Germinal center (tissue), 1 donor: ENCODE data around the gene AGAP1.

Experiments used
- DNase-seq: peaks from one replicate; pipeline ENCODE4 v3.0.0; 2012; ENCODE audit warnings: mixed read lengths, low spot score

The AGAP1 gene

DNA sequence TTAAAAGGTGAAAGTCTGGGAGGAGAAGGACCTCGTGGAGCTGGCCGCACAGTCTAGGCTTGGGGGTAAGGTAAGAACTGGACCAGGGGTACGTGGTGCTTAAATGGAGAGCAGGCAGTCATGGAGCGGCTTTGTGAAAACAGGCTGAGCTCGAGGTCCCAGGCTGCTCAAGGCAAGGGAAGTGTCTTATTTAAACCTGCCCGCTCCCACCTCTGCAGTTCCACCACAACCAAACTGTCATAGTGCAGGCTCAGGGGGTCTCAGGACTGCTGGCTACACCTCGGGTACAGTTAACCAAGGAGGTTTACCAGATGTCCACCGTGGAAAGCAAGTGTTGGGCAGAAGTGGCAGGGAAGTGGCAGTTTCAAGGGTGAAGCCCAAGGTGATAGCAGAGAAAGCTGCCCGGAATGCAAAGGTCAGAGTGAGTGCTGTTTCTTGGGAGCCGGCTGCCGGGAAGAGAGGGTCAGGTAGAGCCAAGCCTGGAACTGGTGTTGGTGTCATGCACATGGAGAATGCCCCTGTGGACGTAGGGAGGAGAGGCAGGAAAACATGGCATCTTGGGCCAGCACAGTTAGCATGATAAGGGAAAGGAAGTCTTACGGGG, 471.0 kb downstream of the AGAP1 start:
- DNase-seq = no peak

DNA sequence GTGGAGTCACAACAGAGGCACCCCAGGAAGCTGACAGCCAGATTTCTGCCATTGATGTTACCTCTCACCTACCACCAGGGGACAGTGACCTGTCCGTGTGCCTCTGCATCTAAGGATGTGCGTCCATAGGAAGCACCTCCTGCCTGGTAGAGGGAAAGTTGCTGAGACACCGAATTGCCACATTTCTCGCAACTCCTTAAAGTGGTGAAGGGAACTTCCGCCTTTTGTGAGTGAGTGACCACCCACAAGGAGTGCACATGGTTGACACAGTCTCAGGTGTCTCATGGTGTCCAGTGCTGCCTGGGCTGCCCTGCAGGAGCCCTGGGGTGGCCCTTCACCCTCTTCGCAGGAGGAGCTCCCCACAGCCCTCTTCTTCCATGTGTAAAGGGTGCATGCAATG, 472.6 kb downstream of the AGAP1 start:
- no peak for DNase-seq

DNA sequence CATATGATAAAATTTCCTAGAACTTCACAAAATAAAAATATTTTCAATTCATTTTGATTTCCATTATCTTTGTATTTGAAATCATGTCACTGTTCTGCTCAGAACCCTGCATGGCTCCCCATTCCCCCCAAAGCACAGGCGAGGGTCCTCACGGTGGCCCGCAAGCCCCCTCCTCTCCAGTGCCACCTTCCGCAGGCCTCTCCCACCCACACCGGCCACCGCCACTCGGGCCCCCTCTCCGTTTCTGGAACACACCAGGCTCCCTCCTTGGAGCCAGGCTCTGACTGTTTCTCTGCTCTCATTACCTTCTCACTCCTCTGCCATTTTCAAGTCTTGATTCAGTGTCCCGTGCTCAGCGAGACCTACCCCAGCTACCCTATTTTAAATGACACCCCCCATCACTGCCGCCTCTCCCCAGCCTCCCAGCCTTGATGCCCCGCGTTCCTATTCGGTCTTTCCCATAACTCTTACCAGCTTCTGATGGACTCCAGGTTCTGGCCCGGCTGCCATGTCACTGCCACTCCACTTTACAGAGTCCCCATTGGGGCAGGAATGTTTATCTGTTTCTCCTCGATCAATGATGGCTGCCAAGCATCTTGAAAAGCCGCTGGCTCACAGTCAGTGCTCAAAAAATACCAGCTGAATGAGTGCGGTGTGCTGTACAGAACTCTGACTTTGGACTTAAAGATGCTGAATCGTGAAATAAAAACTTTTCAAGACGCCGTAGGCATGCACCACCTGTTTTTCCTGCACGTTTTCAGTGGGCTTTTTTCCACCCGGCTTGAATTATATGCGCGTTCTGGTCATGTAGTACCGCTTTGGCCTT, 473.3 kb downstream of the AGAP1 start:
- DNase-seq = no peak

DNA sequence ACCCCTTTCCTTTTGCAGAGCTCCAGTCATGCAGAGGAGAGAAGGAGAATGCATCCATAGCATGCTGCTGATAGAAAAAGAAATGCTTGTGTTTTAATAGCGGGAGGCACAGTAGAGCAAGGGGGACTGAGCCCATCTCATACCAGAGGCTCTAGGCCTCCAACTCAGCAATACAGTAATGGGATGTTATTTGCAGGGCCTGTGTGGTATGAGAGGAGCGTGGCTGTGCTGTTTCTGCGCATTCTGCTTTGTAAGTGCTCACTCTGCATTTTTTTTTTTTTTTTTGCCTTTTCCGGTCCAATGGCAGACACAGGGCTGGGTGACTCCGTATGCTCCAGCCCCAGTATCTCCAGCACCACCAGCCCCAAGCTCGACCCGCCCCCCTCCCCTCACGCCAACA, 474.3 kb downstream of the AGAP1 start:
- no peak for DNase-seq

DNA sequence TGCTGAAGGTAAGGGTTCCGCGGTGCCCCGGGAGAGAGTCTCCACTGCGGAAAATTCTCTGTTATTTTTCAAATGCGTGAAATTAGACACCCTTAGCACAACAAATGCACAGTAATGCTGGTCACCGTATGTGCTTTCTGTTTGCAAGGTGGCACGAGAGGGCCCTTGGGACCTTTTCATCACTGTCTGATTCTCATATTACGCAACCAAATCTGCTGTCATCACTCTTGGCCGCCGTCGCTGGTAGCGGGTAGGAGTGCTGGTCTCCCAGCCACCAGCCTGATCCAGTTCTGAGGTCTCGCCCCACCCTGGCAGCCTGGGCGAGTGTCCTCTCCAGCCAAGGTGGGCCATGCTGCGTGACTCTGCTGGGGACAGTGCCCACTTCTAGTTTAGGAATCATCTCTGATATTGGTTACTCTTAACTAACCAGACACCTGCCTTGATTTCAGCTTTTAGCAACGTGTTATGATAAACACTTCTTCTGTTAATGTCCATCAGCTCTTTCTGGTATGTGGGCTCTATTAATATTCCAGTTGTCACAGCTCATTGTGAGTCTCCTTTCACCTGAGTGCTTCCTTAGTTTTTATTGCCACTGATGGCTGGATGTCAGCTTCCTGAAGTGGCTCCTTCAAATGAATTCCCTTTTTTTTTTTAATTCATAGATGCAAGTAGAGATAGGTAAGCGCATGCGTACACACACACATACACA, 474.9 kb downstream of the AGAP1 start:
- DNase-seq = no peak

DNA sequence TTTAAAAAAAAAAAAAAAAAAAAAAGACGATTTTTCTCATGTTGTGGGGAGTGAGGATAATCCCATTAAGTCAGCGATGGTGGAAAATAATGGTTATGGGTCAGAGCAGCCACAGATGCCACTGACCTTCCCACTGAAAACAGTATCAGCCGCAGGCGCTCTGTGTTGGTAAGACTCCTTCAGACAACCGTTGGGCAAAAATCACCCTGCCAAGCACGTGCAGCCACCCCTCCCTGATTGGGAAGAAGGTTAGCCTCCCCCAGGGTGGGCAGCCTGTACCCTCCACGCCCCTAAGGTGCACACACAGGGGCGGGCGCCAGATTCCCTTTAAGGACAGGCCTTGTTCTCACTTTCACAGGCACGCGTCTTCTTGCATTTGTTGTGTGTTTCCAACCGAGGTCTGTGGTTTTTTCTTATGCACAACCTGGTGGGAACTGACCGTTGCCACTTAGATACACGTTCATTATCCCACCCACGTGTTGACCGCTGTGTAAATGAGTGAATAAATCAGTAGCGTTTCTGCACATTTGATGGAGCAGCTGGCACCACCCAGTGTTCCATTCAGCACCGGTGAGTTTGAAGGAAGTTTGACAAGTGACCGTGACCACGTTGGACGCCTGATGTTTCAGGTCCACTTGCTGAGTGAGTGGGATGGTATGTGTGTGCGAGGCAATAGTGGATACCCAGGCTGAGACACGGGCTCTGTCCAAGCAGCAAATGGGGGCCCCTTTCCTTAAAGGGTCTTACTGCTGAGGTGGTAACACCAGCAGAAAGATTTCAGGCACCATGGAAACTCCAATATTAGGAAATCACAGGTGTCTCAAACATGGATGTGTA, 476.6 kb downstream of the AGAP1 start:
- DNase-seq = no peak

DNA sequence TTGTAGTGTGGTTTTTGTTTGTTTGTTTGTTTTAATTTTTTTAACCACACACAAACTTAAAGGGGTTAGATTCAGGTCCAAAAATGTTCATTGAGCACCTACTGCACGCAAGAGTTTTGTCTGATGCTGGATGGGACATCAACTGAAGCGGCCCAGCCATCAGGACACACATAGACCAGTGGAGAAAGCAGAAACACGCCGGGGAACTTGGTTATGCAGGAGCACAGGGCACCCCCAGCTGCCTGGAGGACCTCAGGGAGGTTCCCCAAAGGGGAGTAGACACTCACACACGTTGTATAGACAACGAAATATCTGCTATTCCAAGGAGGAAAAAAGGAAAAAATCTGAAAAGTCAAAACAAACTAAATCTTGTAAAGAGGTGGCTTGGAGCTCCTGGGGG, 482.7 kb downstream of the AGAP1 start:
- DNase-seq = no peak

DNA sequence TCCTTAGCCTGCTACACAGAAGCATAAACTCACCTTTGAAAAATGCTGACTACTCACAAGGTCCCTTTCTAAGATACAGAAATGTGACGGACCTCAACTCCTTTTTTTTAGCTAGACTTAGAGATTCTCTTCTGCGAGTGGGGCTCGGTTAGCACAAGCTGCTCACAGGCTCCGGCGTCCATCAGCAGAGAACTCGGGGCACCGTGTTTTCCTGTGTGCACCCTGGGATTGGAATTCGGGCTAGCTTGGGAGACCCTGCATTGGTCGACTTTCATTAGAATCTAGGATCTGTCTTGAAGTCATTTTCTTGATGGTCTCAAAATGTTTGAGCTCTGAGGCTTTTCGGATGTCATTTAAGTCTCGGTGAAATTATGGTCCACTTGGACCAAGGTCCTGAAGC, 483.1 kb downstream of the AGAP1 start:
- DNase-seq = no peak

DNA sequence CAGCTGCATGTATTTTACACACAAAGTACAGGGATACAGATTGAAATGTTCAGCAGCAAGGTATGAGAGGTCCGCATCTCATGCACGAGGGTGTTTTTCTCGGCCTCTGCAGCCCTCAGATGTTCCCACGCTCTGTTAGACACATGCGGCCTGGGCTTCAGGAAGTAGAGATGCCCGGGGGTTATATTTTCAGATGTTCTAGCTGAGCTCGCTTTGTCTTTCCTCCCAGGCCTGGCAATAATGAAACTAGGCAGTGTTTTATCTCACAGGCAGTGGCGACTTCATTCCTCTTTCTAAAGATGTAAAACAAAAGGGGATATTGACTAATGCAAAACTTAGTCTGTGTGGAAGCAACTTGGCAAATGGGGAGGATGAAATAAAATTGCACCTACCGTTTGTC, 483.6 kb downstream of the AGAP1 start:
- DNase-seq = no peak

DNA sequence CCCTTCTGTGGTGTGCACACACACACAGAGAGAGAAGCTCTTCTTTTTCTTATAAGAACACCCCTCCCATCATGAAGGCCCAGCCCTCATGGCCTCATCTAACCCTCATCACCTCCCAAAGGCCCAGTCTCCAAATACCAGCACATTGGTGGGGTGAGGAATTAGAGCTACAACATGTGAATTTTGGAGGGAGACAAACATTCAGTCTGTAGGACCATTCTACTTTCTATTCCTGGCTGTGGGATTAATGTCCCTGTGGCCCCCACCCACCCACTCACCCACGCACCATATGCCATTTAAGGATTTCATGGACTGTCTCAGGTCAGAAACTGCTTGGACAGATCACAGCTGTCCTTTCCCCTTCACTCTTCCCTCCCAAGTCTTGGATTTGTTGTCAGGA, 484.2 kb downstream of the AGAP1 start:
- no peak for DNase-seq

DNA sequence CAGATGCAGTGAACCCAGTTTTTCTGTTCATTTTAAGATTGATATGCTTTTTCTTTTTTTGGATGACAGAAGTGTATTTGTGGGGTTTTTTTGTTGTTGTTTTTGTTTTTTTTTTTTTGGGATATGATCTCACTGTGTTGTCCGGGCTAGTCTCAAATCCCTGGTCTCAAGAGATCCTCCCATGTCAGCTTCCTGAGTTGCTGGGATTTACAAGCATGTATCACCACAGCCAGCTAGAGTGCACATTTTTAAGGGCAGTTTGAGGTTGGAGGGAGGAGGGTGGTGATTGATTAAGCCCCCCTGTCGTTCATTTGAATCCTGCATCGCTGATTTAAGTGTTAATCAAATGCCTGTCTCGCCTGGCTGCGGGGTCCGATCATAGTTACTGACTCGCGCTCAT, 485.2 kb downstream of the AGAP1 start:
- DNase-seq = no peak

DNA sequence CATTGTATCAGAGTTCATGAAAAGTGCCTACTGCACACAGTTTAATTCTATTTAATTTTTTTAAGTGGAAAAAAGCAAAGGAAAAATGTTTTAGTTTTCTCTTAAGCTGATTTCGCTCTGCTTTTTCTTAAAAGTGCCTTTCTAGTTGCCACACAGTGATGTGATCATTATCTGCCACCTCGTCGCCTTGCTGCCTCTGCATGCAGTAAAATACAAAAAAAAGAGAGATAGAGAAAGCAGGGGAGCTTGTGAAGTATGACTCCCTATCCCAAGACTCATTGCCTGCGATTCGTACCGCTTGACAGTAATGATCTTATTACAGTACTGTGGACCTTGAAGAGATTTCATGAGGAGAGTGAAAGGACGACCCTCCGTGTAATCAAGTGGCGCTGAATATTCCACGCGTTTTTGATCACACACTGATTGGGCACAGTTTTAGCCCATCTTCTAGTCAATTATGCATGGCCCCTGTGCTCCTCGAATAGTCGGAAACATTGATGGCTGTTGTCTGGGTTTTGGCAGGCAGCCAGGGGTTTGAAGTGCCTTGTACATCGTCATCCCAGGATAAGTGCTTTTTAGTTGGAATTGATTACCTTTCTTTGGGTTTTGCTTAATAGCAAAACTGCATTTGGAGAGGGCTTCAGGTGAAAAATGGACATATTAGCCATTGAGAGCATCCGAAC, 486.1 kb downstream of the AGAP1 start:
- DNase-seq = no peak

DNA sequence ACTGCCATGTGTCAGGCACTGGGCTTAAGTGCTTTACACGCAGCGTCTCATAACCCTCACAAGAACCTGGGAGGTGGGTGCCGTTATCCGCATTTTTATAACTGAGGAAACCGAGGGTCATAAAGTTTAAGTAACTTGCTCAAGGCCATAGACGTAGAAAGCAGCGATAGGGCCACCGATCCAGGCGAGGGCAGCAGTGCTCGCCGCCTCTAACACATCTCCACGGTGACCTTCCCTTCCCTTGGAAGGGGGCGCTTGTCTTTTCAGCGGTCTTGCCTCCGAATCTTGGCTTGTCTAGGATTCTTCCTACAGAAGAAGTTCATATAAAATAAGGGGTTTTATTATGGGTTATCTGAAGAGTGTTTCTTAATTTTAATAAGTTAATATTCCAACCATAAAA, 487.8 kb downstream of the AGAP1 start:
- no peak for DNase-seq

DNA sequence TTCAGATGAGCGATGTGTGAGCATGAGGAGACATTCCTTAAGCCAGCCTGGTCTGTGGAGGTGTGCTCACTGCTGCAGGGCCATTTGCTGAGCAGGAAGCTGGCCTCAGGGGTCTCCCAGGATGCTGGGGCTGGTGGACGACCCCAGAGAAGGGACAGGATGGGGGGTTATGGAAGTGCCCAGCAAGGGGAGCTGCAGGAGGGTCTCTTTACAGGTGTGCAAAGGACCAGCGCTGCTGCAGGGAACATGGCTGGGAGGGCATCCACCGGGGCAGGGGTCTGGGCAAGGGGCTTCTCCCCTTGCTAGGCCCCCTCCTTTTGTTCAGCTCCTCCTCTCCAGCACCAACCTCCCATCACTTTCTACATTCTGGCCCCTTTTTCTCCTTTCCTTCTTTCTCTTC, 489.2 kb downstream of the AGAP1 start:
- DNase-seq = no peak

DNA sequence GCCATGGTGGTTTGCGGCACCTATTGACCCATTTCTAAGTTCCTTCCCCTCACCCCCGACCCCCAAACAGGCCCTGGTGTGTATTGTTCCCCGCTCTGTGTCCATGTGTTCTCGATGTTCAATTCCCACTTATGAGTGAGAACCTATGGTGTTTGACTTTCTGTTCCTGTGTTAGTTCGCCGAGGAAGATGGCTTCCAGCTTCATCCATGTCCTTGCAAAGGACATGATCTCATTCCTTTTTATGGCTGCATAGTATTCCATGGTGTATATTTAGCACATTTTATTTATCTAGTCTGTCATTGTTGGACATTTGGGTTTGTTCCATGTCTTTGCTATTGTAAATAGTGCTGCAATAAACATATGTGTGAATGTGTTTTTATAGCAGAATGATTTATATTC, 490.7 kb downstream of the AGAP1 start:
- no peak for DNase-seq

DNA sequence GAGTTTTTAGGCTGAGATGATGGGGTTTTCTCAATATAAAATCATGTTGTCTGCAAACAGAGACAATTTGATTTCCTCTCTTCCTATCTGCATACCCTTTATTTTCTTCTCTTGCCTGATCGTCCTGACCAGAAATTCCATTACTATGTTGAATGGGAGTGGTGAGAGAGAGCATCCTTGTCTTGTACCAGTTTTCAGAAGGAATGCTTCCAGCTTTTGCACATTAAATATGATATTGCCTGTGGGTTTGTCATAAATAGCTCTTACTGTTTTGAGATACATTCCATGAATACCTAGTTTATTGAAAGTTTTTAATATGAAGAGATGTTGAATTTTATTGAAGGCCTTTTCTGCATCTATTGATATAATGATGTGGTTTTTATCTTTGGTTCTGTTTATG, 492.5 kb downstream of the AGAP1 start:
- no peak for DNase-seq

DNA sequence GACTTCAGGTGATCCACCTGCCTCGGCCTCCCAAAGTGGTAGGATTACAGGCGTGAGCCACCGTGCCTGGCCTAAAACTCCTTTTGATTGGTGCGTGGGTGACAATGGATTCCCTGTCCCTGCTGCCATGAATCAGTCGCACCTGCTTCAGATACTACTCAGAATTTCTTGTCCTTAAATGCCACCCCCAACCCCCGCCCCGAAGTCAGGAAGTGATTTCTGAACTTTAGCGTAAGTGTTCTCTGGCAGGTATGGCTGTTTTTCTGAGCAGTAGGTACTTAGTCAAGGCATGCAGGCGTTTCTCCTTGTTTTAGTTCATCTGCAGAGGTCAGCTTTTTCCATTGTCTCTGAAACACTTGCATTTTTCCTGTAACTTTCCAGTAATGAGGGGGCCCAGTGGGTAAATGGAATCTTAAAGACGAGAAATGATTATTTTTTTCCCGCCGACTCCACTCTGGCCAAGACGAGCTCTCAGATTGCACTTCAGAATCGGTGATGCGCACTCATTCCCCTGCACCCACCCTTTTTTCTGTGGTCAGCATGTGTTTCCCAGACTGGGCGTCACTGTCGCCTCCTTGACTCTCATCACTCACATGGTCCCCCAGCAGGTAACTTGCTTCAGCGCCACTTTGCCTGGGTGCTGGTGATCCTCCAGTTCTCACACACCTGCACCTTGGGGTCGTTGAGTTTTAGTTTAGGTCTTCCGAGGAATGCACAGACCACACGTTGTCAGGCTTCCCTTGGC, 494.6 kb downstream of the AGAP1 start:
- no peak for DNase-seq

DNA sequence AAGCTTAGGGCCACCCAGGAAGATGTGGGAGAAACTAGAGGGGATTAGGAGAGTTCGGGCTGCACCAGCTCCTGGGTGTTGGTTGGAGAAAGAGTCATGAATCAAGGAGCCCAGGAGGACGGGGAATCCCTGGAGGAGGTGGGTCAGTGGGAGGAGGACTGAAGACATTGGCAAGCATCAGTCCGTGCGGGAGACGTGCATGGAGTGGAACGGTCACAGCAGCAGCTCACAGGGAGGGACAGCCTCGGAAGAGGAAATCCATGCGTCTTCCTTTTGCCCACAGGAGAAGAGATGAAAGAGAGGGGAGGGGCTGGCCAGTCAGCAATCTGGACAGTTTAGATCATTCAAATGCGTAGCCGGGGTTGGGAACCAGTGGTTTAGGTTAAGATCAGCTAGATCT, 495.7 kb downstream of the AGAP1 start:
- DNase-seq = no peak

DNA sequence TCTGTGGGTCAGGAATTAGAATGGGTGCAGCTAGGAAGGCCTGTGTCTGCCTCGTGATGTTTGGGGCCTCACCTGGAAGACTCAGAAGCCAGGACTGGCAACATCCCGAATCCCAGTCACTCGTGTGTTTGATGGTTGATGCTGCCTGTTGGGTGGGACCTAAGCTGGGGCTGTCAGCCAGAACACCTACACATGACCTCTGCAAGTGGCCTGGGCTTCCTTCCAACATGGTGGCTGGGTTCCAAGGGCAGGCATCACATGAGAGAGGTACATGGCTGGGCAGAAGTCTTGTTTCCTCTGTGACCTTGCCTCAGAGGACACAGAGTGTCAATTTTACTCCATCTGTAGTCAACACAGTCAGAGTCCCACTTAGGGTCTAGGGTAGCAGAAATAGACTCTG, 496.5 kb downstream of the AGAP1 start:
- DNase-seq = no peak

DNA sequence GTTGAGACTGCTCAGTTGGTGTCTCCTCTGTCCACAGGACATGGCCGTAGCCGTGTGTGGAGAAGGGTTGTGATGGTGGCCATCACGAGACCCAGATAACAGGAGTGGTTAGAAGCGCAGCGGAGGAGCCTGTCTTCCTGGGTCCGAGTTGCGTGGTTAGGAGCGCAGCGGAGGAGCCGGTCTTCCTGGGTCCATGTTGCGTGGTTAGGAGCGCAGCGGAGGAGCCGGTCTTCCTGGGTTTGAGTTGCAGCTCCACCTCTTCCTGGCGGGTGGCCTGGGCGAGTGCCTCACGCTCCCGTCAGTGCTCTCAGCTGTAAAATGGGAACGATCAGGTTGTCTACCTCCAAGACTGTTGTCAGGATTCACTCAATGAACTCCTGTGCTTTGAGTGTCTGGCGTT, 498.2 kb downstream of the AGAP1 start:
- no peak for DNase-seq

DNA sequence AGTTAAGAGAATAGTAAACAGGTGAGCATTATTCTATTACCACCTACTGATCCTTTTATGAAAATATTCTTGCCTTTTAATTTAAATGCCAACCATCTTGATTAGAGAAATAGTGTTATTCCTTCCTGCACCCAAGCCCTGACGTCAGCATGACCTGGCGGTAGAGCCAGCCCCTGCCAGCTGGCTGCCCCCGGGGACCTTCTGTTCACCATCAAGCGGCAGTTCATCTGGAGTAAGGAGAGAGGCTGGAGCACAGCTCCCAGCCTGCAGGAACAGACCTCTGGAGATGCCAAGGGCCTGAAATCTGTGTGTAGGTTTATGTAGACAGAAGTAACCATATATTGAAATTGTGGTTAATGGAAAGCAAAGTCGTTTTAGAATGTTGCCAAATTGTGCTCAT, 502.6 kb downstream of the AGAP1 start:
- DNase-seq = no peak
